HG03460 (cell line): ENCODE data around the gene LTBP2.

Source experiments
- ATAC-seq: cut with Tn5 transposase; IDR thresholded peaks from one replicate; pipeline ENCODE4 v1.9.1; 2021; ENCODE audit not compliant: unreplicated experiment

LTBP2 gene

DNA sequence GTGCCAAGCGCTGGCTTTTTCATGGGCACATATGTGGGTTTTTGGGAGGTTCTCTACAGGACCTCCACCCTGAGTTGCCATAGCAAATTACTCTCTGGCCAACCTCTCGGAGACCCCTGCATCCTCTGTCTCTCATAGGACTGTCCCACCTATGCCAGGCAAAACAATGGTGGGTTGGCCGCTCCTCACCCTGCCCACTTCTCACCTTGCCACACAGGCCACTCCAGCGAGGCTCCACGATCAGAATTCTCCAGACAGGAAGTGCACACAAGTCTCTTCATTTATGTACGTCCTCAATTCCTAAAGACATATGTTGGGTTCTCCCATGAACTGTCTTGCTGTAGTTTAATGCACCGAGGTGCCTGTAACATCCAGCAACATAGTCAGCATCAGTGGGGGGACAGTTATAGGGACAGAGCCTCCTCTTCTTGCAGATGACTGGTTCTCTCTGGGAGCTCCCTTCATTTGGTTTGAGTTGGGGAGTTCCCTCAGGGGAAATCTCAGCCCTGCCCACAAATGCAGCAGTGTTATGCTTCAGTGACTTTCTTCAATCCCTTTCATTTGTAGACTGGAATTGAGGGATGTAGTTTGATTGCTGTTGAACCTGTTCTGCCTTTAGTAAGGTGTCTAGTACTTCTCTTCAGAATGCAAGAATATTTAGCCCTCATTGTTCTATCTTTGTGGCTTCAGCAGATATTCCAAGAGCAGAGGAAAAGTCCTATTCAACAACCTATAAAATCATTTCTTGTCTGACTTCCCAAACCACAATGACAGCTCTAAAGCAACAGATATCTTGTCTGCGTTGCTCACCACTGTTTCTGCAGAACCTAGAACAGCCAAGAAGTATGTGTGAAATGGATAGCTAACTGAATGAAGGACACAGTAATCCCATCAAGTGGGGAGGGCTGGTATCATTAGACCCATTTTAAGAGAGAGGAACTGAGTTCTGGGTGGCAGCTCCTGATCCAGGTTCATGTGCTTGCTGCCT, 2.8 kb upstream of the LTBP2 start:
- ATAC-seq, result no peak

DNA sequence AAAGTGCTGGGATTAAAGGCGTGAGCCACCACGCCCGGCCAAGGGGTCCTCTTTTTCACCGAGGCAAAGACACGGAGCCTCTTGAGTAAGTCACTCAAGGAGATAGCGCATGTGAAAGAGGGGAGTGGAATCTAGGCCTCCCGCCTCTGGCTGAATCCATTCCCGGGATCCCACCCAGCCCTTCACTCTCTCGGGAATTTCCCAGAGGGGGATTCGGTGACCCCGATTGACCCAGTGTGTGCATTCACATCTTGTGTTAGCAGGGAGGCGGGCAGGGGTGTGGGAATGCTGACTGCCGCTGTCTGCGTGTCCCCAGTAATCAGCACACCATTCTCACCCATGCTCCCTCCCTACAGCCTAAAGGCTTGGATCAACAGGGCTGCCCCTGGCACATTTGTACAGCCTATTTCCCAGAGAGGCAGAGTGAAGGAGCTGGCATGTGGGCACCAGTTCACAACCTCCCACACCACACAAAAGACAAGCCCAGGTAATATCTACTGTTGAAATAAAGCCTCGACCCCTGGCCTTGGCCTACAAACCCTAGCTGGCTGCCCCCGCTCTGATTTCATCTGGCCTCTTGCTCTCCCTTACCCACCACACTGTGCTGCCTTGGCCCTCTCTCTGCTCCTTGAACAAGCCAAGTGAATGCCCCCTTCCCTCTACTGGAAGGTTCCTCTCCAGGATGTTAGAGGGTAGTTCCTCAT, 1.3 kb upstream of the LTBP2 start:
- ATAC-seq, result no peak

DNA sequence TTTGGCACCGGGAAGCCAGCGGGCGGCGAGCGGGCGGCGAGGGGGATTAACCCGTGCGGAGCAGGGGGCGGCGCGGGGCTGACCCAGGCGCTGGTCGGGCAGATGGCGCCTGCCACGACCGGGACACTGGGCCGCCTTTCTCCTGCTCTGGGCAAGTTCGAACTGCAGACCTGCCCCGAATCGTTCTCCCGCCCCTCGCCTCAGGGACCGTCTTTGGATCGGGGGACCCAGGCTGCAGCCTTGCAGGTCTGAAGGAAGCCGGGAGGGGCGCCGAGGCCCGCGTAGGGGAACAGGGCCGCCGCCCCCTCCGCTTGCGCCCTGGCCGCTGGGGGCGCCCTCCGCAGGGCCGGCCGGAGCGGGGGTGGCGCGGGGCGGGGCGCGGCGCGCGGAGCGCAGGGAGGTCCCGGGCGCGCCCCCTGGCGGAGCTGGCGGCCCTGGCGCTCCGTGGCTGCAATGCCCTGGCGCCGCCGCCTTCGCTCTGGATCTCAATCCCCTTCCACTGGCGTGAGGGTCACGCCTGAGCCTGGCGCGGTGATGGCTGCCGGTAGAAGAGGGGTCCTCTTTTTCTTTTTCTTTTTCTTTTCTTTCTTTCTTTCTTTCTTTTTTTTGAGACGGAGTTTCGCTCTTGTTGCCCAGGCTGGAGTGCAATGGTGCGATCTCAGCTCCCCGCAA, 449 bp upstream of the LTBP2 start:
- no peak for ATAC-seq

DNA sequence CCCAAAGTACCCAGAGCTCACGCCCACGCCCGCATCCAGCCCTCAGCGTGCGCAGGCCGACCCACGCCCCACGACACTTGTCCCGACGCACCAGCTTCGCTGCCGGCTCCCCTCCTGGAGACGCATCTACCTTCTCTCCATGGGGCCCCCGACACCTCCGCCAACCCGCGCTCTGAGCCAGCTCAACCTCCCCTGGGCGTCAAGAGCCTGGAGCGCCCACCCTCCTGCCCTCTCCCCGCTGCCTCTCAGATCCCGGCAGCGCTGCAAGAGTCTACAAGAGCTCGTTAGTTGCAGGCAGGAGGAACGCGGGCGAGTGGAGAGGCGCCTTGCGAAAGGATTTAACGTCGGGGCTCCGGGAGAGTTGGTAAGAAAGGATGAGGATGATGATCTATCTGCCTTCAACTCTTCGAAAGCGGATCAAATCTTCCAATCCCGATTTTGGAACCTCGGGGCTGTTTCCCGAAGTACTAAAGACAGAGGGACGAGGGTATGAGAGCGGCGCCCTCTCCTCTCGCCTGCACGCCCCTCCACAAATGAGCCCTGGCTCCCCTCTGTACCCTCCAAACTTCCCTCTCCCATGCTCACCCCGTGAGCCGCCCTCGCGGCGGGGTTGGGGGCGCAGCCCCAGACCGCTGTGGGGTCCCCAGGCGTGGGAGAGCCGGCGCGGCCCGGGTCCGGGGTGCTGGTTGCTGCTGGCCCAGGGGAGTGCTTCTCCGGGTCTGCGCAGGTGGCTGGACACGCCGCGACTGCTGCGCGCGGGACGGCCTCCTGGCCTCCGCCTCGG, 979 bp downstream of the LTBP2 start:
- no peak for ATAC-seq

DNA sequence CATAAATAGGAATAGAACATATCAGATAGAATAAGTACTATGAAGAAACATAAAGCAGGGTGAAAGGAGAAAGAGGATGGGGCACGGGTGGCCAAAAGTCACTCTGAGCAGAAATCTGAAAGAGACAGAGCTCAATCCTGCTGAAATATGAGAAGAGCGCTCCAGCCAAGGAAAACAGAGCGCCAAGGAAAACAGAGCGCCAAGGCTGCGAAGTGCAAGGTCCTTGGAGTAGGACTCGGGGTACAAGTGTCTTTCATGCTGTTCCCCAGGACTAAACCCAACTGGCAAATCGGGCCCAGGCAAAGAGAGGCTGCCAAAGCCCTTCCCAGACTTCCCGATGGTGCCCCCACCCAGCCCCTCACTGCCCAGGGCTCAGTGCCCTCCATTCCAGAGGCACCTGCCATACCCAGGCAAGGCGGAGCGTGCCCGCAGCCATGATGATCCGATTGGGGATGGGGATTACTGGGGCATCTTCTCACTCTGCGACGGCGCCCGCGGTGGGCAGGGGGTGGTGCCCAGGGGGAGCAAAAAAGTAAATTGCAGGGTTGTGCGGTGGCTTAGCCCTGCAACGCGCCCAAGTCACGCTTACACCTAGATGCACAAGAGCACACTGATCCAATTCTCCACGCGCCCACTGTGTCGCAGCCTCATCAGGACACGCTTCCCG, 1.7 kb downstream of the LTBP2 start:
- no peak for ATAC-seq

DNA sequence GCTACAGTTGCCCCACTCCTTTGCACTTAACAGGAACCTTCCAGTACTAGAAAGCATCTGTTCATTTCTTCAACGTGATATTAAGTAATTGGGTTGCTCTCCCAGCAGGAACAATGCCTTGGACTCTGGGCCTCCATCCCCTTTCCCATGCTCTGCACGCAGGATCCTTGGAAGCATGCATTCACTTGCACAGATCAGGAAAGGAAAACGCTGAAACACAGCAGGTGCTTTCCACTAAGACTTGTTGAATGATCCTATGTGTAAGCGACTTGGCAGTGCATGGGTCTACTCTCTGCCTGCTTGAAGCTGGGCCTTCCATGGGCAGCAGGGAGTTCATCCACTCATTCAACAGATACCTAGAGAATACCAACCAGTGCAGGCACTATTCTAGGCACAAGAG, 2.3 kb downstream of the LTBP2 start:
- ATAC-seq, result no peak

DNA sequence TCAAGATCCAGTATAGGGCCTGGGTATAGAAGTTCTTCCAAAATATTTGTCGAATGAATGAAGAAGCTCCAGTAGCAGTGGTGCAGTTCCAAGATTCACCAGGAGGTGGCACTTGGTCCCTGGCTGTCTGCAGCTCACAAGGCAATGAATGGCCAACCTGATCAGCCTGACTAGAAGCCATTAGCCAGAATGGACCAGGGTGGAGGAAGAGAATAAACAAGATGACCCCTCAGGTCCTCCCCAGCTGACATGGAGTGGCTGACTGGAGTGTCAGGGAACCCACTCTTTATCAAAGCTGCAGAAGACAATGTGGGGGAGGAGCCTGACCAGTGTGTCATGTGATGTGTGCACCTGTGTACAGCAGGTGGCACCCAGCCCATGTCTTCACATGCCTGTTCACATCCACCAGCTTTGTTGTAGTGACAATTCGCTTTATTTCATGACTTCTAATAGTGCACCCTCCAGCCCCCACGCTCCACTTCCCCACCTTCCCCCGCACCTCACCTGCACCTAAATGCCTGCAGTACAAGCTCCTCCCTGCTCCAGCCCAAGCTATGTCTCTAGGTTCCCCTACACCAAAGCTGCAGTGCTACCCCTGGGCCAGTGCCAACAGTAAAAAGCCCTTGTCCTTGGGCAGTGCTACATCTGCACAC, 3.0 kb downstream of the LTBP2 start:
- ATAC-seq, result no peak

DNA sequence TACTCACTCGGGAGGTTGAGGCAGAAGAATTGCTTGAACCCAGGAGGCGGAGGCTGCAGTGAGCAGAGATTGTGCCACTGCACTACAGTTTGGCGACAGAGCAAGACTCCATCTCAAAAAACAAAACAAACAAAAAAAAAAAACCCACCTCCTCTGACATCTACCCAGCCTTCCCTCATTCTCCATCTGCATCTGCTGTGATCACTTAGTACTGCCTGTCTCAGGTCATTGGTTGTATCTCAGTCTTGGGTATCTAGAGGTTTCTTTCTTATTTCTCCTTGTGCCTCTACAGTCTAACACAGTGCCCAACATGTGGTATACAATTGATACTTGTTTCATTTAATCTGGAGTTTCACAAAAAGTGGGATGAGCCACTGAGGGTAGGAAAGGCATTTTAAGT, 5.3 kb downstream of the LTBP2 start:
- ATAC-seq, result no peak

DNA sequence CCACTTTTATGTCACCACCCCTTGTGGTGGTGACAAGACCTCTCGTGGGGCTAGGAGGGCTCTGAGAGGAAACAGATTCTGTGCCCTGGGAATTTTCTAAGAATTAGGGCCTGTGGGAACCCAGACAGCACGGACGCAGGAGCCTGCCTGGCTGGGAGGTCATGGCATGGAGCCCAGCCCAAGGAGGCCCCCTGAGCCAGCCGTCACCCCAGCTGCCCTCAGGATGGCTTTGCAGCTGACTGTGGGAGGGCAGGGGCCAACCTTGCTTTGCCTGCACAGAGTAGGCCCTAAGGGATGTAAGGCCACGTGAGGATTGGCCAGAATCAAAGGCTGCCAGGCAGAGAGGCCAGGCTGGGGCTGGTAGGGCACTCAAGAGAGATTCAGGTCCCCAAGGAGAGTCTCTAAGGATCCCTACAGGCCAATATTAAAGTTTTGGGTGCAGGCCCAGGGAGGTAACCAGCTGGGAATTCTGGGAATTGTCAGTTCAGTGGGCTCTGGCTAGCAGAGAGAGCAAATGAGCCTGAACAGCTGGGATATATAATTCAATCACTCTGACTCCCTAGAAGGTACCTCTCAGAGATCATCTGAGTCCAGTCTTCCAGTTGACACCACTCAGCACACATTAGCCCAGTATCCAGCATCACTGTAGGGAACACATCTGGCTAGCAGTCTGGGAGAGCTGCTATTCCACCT, 6.4 kb downstream of the LTBP2 start:
- ATAC-seq, result no peak

DNA sequence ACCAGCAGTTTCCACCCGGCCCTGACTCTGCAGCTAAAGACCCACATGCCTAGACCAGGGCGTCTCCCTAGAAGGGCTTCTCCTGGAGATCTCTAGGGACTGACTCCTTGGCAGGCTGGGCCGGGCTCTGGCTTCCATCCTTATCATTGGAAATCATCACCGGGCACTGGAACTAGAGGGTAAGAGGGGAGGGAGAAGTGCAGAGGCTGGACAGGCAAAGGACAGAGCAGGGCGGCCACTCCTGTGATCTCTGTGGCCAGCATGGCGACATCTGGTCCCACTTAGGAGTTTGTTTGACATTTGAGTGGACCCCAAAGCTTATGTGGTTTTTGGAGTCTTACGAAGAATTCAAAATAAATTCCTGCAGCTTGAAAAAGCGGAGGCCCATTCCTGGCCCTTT, 7.1 kb downstream of the LTBP2 start:
- no peak for ATAC-seq

DNA sequence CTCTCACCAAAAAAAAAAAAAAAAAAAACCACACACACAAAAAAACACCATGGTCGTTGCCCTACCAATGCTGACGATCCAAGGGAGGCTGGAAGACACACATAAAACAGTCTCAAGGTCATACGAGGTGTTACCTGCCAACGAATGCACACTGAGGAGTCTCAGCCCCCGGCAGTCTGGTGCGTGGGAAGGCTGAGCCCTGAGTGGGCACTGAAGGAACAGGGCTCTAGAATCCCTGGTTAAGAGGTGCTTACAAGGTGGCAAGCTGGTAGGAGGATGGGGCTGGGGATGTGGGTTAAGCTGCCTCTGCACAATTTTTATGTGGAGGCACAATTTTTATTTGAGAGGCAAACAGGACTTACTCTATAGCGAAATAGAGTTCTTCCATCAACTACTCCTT, 7.9 kb downstream of the LTBP2 start:
- ATAC-seq, result no peak

DNA sequence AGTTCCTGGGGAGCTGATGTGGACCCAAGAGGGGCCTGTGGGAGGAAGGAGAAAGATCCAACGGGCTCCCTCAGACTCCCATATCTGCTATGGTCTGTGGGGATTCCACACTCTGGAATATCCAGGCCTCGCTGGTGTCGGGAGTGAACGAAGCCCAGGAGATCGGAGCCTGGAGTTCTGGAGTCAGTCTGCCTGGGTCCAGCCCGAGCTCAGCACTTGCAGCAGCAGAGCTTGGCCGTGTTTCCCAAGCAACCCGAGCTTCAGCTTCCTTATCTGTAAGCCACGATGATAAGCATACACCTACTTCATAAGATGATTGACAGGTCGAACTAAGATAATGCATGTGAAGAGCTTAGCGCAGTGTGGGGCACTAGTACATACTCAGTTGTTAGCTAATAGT, 10.1 kb downstream of the LTBP2 start:
- no peak for ATAC-seq

DNA sequence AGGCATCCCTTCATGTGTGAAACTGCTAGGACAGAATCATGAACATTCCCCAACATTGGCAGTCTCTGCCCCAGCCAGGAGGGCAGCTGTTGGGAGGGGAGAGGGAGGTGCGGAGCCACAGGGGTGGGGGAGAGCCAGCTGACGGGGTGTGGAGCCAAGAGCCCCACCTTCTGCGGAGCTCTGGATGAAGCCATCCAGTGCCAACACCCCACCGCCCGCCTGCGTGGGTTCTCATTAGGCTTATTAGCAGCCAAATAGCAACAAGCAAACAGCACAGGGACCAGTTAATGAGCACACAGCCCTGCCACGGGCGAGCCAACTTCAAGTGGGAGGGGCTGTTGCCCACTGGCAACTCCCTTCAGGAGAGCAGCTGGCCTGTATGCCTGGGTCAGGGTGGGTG, 12.1 kb downstream of the LTBP2 start:
- ATAC-seq, result no peak

DNA sequence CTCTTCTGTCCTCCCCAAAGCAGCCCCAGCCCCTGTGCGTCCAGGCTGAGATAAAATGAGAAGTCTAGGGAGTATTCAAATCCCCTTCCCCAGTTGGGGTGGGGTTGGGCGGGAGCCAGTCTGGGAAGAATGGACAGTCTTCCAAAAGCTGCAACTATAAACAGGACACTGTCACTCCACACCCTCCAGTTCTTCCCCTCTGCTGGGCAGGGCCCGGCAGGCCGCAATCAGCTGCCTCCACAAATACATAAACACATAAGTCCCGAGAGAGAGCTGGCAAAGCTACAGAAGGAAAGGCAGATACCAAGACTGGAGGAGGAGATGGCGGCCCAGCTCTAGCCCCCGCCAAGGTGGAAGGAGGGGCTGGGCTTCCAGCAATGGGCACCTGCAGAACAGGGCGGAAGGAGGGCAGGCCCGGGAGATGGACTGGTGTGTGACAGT, 12.7 kb downstream of the LTBP2 start:
- no peak for ATAC-seq

DNA sequence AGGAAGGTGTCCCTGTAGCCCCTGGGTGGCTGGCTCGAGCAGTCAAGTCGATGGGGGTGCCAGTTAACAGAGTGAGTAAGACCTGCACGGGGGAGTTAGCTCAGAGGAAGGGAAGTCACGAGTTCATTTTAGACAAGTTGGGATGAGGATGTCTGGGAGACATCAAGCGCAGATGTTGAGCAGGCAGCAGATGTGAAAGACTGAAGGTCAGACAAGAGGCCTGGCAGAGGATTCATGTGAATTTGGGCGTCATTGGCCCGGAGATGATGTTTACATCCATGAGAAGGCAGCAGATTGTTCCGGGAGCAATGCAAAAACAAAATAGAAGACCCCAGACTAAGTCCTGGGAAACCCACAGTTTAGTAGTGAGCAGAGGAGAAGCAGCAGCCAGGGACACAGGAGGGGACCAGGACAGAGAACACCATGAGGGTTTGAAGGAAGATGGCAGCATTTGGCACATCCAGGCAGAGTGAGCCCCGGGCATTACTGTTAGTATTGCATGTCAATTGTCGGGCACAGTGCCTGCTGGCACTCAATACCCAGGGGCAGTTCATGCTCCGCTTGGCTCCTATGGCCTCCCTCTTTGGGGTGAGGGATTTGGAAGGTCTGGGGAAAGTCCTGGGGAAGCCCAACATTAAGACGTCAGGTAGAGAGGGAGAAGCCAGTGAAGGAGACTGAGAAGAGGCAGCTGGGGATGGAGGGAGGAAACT, 15.1 kb downstream of the LTBP2 start:
- ATAC-seq, result no peak

DNA sequence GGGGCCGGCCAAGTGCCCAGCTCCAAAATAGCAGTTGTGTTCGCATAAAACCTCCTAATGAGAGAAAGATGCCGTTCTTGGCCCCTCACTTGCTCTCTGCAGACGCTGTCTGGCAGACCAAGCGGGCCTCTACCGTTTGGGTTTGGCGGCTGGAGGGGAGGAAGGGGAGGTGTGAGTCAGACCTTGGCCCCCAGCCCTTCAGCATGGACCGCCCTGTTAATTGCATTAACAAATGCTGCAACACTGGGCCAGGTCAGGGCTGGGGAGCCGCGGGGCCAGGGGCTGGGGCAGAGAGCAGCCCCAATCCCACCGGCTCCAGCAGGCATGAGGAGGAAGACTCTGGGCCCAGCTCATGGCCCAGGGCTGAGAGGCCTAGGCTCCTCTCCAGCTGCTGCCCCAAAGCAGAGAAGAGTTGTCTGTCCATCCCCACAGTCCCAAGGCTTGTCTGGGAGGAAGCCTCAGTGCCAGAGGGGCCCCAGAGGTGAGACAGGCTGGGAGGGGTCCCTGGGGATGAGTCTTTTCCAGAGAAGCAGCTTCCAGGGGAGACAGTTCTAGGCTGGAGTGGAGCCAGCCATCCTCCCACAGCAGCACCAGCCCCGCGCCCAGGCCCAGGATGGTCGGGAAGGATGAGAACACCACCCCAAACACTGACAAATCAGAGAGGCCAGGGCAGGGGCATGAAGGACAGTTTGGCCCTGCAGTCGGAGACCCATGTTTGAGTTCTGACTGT, 16.9 kb downstream of the LTBP2 start:
- ATAC-seq, result no peak

DNA sequence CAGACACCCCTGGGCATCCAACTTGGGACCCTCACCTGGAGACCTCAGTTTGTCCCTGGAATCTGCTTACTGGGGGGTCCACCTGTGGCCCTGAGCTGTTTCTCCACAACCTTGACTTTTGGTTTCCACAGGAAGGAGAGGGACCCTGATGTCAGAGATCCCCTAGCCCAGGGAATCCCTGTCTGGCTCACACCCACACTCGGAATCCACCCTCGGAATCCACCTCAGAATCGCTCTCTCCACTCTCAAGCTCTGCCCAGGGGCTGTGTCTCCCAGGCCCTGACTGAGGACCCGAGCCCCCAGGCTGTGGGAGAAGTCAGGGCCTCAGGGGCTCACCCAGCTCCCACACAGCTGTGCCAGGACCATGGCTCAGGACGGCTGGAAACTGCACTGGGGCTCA, 17.4 kb downstream of the LTBP2 start:
- no peak for ATAC-seq

DNA sequence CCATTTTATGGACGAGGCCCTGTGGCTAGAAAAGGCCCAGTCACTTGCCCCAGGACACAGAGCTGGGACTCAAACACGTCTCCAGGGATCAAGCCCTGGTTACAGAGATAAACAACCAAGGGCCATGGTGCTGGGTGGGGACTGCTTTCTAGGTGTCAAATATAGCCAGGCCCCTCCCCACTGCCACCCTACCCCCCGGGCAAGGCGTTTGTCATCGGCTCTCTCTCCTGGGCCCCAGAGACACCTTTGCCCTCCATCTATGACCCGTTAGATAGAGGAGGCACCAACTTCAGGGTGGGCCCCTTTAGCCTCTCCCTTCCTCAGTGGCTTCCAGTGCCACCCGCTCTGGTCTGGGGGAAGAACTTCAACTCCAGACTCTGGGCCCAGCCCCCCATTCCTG, 18.0 kb downstream of the LTBP2 start:
- no peak for ATAC-seq
